H9 (cell line): ENCODE results near the gene INPP5A. TPM values are rescaled to one million over a fixed set of nuclear protein-coding genes. Genes with fewer than 3 reads are reported as not detected.

Experiments
- DNase-seq: peaks from one replicate; pipeline ENCODE4 v3.0.0-alpha.2; 2017
- H2AFZ ChIP-seq: one replicate; pipeline ENCODE4 v1.6.1; 2013; ENCODE audit warnings: mild to moderate bottlenecking, low read length, control low read depth, moderate library complexity
- H2AK5ac ChIP-seq: 2 replicates; pipeline ENCODE4 v1.6.1; 2013; ENCODE audit warnings: low read length, control low read depth, mixed read lengths; ENCODE audit not compliant: insufficient read length
- H2BK120ac ChIP-seq: one replicate; pipeline ENCODE4 v1.6.1; 2013; ENCODE audit warnings: low read depth, mild to moderate bottlenecking, low read length, control low read depth, inconsistent platforms; ENCODE audit not compliant: poor library complexity, severe bottlenecking
- H2BK12ac ChIP-seq: 2 replicates; pipeline ENCODE4 v1.6.1; 2013; ENCODE audit warnings: low read length, control low read depth, mixed read lengths, low read depth; ENCODE audit not compliant: insufficient read length
- H2BK15ac ChIP-seq: 2 replicates; pipeline ENCODE4 v1.6.1; 2013; ENCODE audit warnings: low read depth, low read length, control low read depth
- H2BK20ac ChIP-seq: one replicate; pipeline ENCODE4 v1.6.1; 2013; ENCODE audit warnings: low read depth, mild to moderate bottlenecking, low read length, control low read depth, inconsistent platforms; ENCODE audit not compliant: poor library complexity, severe bottlenecking
- H2BK5ac ChIP-seq: 2 replicates; pipeline ENCODE4 v1.6.1; 2013; ENCODE audit warnings: low read length, control low read depth, mixed read lengths; ENCODE audit not compliant: insufficient read length
- H3K14ac ChIP-seq: 2 replicates; pipeline ENCODE4 v1.6.1; 2013; ENCODE audit warnings: low read length, control low read depth; ENCODE audit not compliant: insufficient read depth
- H3K18ac ChIP-seq: 2 replicates; pipeline ENCODE4 v1.6.1; 2013; ENCODE audit warnings: low read depth, mild to moderate bottlenecking, mixed read lengths, low read length, control low read depth; ENCODE audit not compliant: insufficient read length
- H3K23ac ChIP-seq: 2 replicates; pipeline ENCODE4 v1.6.1; 2013; ENCODE audit warnings: low read length, control low read depth, mixed read lengths, low read depth; ENCODE audit not compliant: insufficient read length
- H3K23me2 ChIP-seq: 2 replicates; pipeline ENCODE4 v1.6.1; 2013; ENCODE audit warnings: low read depth, mild to moderate bottlenecking, mixed read lengths, low read length, control low read depth; ENCODE audit not compliant: insufficient read length, poor library complexity, severe bottlenecking
- H3K27ac ChIP-seq: 2 replicates; pipeline ENCODE4 v1.5.1; 2013; ENCODE audit warnings: low read length, control low read depth, mixed read lengths, low read depth; ENCODE audit not compliant: insufficient read length
- H3K27me3 ChIP-seq: 2 replicates; pipeline ENCODE4 v1.6.1; 2013; ENCODE audit warnings: low read length, control low read depth, inconsistent platforms; ENCODE audit not compliant: insufficient read depth
- H3K4ac ChIP-seq: 2 replicates; pipeline ENCODE4 v1.6.1; 2013; ENCODE audit warnings: low read depth, mild to moderate bottlenecking, control low read depth, inconsistent platforms, low read length, moderate library complexity
- H3K4me1 ChIP-seq: 2 replicates; pipeline ENCODE4 v1.6.1; 2013; ENCODE audit warnings: low read length, control low read depth, inconsistent platforms; ENCODE audit not compliant: insufficient read depth
- H3K4me2 ChIP-seq: 2 replicates; pipeline ENCODE4 v1.6.1; 2013; ENCODE audit warnings: low read length, control low read depth, mixed read lengths; ENCODE audit not compliant: insufficient read length, insufficient read depth
- H3K56ac ChIP-seq: 2 replicates; pipeline ENCODE4 v1.6.1; 2013; ENCODE audit warnings: low read depth, mild to moderate bottlenecking, mixed read lengths, low read length, control low read depth; ENCODE audit not compliant: insufficient read length
- H3K79me1 ChIP-seq: 2 replicates; pipeline ENCODE4 v1.6.1; 2013; ENCODE audit warnings: low read depth, mild to moderate bottlenecking, moderate library complexity, low read length, control low read depth, inconsistent platforms; ENCODE audit not compliant: insufficient read depth, poor library complexity, severe bottlenecking
- H3K79me2 ChIP-seq: 2 replicates; pipeline ENCODE4 v1.6.1; 2013; ENCODE audit warnings: low read length, control low read depth, inconsistent platforms; ENCODE audit not compliant: insufficient read depth
- H3K9ac ChIP-seq: 2 replicates; pipeline ENCODE4 v1.6.1; 2013; ENCODE audit warnings: low read length, control low read depth, mixed read lengths; ENCODE audit not compliant: insufficient read length; ENCODE audit errors: extremely low read depth
- H3K9me3 ChIP-seq: one replicate; pipeline ENCODE4 v1.6.1; 2013; ENCODE audit warnings: low read depth, low read length, inconsistent platforms; ENCODE audit not compliant: control insufficient read depth
- H3T11ph ChIP-seq: one replicate; pipeline ENCODE4 v1.6.1; 2013; ENCODE audit warnings: mild to moderate bottlenecking, low read length, control low read depth, inconsistent platforms
- H4K20me1 ChIP-seq: one replicate; pipeline ENCODE4 v1.6.1; 2013; ENCODE audit not compliant: control insufficient read depth, insufficient read length, insufficient read depth
- H4K5ac ChIP-seq: 2 replicates; pipeline ENCODE4 v1.6.1; 2013; ENCODE audit warnings: low read depth, mild to moderate bottlenecking, mixed read lengths, low read length, control low read depth; ENCODE audit not compliant: insufficient read length
- H4K8ac ChIP-seq: replicated peaks from 2 replicates; pipeline ENCODE4 v1.6.1; 2013; ENCODE audit warnings: low read length, control low read depth, mixed read lengths, low read depth; ENCODE audit not compliant: insufficient read length
- H4K91ac ChIP-seq: 2 replicates; pipeline ENCODE4 v1.6.1; 2013; ENCODE audit warnings: low read depth, mild to moderate bottlenecking, moderate library complexity, mixed read lengths, low read length, control low read depth; ENCODE audit not compliant: insufficient read length
- H3K27ac Mint-ChIP-seq, 3 experiments: 2 replicates in 2 of 3; 3 replicates in 1 of 3; pipeline ENCODE4 v1.8.0; 2020 to 2021; ENCODE audit warnings: mixed read lengths in 3 of 3, mild to moderate bottlenecking in 1 of 3, moderate library complexity in 1 of 3
- H3K27me3 Mint-ChIP-seq: 2 replicates; pipeline ENCODE4 v1.8.0; 2021; ENCODE audit warnings: low read depth, mild to moderate bottlenecking, moderate library complexity, mixed read lengths
- H3K36me3 Mint-ChIP-seq, 3 experiments: 2 replicates in 2 of 3; 3 replicates in 1 of 3; pipeline ENCODE4 v1.8.0; 2020 to 2021; ENCODE audit warnings: low read depth in 3 of 3, mixed read lengths in 3 of 3; ENCODE audit not compliant: insufficient read depth in 1 of 3
- H3K4me1 Mint-ChIP-seq, 2 experiments: 2 replicates each; pipeline ENCODE4 v1.8.0; 2020; ENCODE audit warnings: mixed read lengths in 2 of 2
- H3K4me3 Mint-ChIP-seq, 2 experiments: 2 replicates in 1 of 2; 3 replicates in 1 of 2; pipeline ENCODE4 v1.8.0; 2020 to 2021; ENCODE audit warnings: mild to moderate bottlenecking in 2 of 2, mixed read lengths in 2 of 2, moderate library complexity in 1 of 2
- H3K9me3 Mint-ChIP-seq, 2 experiments: 2 replicates in 1 of 2; 3 replicates in 1 of 2; pipeline ENCODE4 v1.8.0; 2020; ENCODE audit warnings: mild to moderate bottlenecking in 2 of 2, mixed read lengths in 2 of 2, moderate library complexity in 1 of 2
- CTCF ChIP-seq: fragments of 200-600 bp; sonication (generic); conservative IDR thresholded peaks from 3 replicates; pipeline ENCODE4 v1.8.0; 2021; ENCODE audit warnings: antibody characterized with exemption, mild to moderate bottlenecking
- WGBS: extraction: QIAGEN DNeasy Blood & Tissue Kit; methylation state at CpG from one replicate; pipeline ENCODE4 v1.1.7; 2013; ENCODE audit warnings: missing lambda C conversion rate, low lambda C conversion rate, mixed read lengths; ENCODE audit not compliant: insufficient read length; ENCODE audit errors: extremely low coverage; 5-methylcytosine and 5-hydroxymethylcytosine counted together
- total RNA-seq: library from RNA; stranded (reverse); gene quantifications from 2 replicates; pipeline ENCODE4 v1.2.1, GENCODE V29; 2021

The INPP5A gene
- total RNA-seq, 1 experiment from 2014 or later, result 17.7 TPM

- Histone ChIP-seq H4K5ac (no peak overlapping the region), H3K9ac (no peak overlapping the region), H2BK15ac (no peak overlapping the region), H3K23me2 (no peaks in the 10 kb centered on the region), H3K4ac (no peak overlapping the region), H3K4me1 (no peaks in the 10 kb centered on the region), H3K18ac (no peak overlapping the region), H2BK12ac (no peak overlapping the region), H3K27me3 (no peaks in the 10 kb centered on the region), H2BK120ac (no peak overlapping the region), H2AK5ac (no peak overlapping the region), H3K23ac (no peak overlapping the region), H3K14ac (no peak overlapping the region), H4K20me1 (no peaks in the 10 kb centered on the region), H4K91ac (no peak overlapping the region), H3K56ac (no peak overlapping the region), H3K79me1 (no peaks in the 10 kb centered on the region), H2BK20ac (no peak overlapping the region), H3K27ac (no peak overlapping the region), H4K8ac (no peak overlapping the region), H2BK5ac (no peak overlapping the region), H3K9me3 (no peaks in the 10 kb centered on the region), H2AFZ (no peak overlapping the region), H3K4me2 (no peak overlapping the region), H3K79me2 (no peaks in the 10 kb centered on the region), H3T11ph (no peak overlapping the region)
- no peaks in the 10 kb centered on the region for H3K27me3 Mint-ChIP-seq
- no peaks in the 10 kb centered on the region; a peak in 2 of 7 replicates for H3K36me3 Mint-ChIP-seq
- TF ChIP-seq CTCF, result no peak
- H3K4me1 Mint-ChIP-seq, result peaks cover 7% of the 10 kb centered on the region in 2 experiments; a peak in 3 of 4 replicates
- no peak for DNase-seq
- H3K4me3 Mint-ChIP-seq, result no peak overlapping the region
- 0 out of 7 replicates have a peak overlapping the region, but pooled peaks of 1 of the 3 experiments have one; percentile 82 for H3K27ac Mint-ChIP-seq
- H3K9me3 Mint-ChIP-seq, result no peaks in the 10 kb centered on the region
- WGBS, result no CpG with 5 or more reads among the region's 13 CpGs
These were observed 189.8 kb downstream of the INPP5A start for GRCh38 chr10:132727411-132727810.
